Effector CD4-positive, alpha-beta T cell (primary cell): ENCODE results near the gene ATP2B3. TPM values are rescaled to one million over a fixed set of nuclear protein-coding genes. Genes with fewer than 3 reads are reported as not detected.

ENCODE experiments used
- DNase-seq: peaks from one replicate; pipeline ENCODE4 v3.0.0-alpha.2; 2020
- total RNA-seq: gene quantifications from one replicate; lab custom pipeline; 2026; lab: John Stamatoyannopoulos, UW

ATP2B3 gene
- not detected for total RNA-seq

DNA sequence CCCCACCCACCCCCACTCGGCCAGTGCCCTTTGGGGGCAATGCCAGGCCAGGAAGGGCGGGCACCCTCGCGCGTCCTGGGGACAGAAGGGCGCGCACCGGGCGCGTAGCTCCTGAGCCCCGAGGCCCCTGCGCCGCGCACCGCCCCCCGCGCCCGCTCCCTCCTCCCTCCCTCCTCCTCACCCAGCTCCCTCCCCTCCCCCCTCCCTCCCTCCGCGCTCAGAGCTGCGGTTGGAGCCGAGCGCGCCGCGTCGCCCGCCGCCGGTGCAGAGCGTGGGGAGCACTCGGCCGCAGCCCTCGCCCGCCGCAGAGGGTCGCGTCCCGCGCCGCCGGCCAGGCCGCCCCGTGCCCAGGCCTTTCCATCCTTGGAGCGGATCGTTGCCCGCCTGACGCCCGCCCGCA, at the start of gene ATP2B3:
Gene ATP2B3, plus strand, starts transcription at position 220 of the 400 bp plus-strand sequence. CDS start 18,606 bp downstream, outside the sequence.
- no peak for DNase-seq

DNA sequence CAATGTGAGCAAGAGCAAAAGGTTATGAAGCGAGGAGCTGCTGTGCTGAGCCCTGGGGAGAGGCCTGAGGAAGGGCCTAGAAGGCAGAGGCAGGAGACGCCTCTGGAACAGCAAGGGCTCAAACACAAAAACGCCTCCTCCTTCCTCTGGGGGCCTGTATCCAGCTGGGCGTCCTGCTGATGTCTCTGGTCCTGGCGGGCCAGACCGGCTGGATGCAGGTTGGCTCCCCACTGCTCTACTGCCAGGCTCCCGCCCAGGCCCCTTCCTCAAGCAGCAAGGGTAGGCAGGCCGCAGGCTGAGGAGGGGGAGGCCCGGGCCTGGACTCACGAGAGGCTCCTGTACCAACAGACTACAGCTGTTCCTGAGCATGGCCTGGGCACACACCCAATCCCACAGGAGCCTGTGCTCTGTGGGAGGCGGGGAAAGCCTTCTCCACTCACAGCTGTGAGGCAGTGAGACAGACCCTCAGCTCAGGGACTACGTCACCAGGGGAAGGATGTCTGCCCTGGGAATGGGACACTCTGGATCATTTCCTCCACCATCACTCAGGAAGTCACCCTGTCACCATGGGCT, 49.3 kb upstream of the ATP2B3 start:
- no peak for DNase-seq

DNA sequence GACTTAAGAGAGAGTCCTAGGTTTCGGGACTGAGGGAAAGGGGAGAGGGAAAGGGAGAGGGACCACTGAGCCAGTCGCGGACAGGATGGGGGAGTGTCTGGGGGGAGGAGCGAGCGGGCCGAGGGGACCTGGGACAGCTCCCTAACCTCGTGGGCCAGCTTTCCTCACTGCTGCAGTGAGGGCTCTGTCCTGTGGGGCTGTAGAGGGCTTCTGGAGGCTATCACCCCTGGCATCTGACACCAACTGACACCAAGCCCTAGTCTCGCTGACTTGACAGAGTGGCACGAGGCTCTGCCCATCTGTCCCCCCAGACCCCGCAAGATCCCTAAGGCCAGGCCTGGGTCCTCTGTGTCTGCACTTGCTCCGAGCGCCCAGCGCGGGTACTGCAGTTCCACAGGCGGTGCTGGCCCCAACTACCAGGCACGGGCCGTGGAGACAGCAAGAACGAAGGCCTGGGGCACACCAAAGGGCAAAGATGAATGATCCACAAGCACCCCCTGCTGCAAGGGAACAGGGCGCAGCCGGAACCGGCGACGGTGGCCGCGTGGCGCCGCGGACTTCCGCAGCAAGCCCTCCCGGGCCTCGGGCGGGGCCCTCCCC, 47.5 kb upstream of the ATP2B3 start:
- DNase-seq, result peak; percentile 32

DNA sequence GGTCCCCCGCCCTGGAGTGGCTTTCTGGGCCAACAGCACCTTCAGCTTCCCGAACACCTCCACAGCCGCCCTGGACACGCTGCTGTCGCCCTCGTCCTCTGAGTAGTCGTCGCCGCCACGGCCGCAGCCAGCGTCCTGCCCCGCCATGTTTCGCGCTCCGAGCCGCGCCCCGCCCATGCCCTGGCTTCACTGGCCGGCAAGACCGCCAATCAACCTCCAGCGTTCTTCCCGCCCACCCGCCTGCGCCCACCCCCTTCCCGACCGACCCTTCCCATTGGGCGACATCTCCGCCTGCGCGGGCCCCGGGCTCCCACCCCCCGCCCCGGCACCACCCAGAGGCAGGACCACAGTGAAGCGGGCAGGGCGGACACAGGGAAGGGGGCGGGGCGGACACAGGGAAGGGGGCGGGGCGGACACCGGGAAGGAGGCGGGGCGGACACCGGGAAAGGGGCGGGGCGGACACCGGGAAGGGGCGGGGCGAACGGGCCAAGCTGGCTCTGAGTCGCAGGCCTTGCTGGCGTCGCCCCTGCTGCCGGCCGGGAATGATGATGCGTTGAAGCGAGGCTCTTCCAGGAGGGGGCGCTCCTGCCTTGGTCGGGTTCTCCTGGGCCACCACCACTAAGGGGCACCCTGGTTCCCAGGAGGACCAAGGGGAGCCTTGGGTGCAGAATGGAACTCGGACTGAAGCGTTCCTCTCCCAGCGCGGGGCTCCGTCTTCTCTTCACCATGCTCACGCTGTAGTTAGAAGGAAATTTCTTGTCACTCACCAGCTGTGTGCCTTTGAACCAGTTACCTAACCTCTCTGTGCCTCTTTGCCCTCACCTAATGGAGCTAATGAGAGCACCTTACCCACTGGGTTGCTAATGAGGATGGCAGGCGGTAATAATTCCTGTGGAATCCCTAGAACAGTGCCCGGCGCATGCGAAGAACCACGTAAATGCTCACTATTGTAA, 46.8 kb upstream of the ATP2B3 start, which contains the start of gene HAUS7:
Gene HAUS7, minus strand, starts transcription at position 166 of the 953 bp plus-strand sequence. Its CDS starts 19 bp downstream, at position 147.
- DNase-seq, result peak; percentile 83

DNA sequence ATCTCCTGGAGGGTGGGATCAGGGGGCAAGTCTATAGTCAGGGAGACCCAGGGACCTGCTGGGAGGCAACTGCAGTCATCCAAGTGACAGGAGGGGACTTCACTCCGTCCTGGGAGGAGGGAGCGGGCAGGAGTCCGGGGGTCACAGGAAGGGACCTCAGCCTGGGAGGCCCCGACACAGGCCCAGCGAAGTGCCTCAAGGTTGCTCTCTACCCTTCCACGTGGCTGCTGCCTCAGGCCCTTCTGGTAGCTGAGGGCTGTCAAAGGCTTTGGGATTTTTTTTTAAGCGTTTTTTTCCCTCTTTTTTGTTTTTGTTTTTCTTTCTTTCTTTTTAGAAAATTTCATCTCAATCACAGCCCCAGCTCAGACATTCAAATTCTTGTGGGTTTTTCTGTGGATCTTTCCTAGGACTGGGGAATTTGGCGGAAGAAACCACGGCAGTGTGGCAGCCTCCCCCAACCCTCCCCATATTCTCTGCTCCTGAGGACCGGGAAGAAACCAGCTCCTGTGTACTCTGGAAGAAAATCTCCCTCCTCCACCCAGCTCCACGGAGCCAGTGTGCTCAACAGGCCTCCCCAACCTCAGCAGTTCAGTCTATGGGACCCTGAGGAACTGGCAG, 45.7 kb upstream of the ATP2B3 start:
- no peak for DNase-seq

DNA sequence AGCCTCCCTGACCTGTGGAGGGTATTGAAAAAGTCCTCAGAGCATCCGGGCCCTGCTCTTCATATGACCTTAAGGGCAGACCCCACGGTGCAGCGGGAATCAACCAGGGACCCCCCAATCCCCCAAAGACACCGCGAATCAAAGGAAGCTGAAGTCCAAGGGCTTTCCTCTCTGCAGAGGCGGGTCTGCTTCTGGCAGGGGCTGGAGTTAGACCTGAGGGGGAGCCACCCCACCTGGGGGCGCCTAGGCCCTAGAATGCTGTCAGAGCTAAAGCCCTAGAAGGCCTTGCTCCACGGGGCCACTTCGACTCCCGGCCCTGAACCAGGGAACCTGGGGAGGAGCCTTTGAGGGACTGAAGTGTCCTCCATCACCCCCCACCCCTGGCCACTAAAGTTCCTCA, 44.3 kb upstream of the ATP2B3 start:
- no peak for DNase-seq

DNA sequence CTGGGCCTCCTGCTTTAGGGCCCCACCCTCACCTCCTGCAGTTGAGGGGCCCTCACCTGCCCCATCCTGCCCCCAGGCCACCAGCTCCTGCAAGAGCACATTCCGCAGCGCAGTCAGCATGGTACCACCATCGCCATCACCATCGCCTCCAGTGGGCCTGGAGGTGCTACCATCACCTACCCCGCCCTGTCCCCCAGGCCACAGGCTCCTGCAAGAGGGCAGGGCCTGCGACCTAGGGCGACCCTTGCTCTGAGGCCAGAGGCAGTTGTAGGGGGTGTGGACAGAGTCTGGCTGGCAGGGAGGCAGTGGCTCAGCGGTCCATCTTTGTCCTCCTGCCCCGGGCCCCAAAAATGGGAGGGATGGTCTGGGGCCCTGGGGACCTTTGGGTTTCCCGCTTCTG, 43.2 kb upstream of the ATP2B3 start:
- no peak for DNase-seq

DNA sequence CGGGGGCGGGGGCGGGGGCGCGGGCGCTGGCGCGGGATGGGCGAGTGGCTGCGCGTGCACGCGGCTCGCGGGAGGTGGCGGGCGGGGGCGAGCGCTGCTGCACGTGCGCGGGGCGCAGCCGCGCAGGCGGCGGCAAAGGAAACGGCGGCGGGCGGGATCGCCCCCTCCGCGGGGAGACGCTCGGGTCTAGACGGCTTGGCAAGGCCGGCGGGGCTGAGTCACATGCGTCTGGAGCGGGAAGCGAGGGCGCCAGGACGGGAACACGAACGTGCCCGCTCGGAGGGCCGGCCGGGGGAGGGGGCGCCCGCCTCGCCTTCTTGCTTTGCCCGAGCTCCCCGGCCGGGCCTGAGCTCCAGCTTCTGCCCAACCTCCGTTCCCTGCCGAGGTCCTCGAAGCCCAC, 42.7 kb upstream of the ATP2B3 start:
- DNase-seq, result peak; percentile 42

DNA sequence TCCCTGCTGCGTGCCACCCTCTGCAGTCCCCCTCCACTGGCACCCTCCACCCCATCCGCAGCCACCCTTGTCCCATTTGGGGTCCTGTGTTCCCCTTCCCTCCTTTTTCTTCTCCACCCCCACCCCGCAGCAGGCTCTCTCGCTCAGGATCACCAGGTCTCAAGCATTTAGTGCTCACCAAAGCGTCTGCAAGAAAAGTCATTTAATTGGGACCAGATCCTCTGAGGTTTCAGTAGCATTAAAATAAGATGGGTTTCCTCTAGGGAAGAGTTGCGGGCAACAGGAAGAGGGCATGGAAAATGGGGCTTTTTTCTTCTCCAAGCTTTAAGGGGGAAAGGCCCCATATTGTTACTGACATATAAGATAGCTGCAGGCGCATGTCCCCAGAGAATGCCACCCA, 42.2 kb upstream of the ATP2B3 start:
- no peak for DNase-seq

DNA sequence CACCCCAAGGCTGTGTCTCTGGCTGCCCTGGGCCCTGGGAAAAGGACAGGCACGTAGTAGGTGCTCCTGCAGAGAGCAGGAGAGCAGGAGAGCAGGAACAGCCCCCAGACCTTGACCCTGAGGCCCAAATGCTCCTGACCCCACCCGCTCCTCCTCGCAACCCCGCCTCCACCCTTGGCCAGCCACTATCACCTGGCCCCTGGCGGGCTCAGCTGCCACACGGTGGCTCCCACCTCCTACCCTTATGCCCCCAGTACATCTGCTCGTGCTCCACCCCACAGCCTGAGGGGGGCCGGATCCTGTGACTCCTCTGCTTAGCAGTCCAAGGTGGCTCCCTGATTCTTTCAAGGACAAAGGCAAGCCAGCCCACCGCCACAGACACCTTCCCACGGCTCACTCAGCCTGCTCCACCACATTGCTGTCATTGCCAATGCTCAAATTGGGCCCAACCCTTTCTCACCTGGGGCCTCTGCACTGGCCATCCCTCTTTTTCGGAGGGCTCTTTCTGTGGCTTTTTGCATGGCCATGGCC, 41.6 kb upstream of the ATP2B3 start:
- no peak for DNase-seq

DNA sequence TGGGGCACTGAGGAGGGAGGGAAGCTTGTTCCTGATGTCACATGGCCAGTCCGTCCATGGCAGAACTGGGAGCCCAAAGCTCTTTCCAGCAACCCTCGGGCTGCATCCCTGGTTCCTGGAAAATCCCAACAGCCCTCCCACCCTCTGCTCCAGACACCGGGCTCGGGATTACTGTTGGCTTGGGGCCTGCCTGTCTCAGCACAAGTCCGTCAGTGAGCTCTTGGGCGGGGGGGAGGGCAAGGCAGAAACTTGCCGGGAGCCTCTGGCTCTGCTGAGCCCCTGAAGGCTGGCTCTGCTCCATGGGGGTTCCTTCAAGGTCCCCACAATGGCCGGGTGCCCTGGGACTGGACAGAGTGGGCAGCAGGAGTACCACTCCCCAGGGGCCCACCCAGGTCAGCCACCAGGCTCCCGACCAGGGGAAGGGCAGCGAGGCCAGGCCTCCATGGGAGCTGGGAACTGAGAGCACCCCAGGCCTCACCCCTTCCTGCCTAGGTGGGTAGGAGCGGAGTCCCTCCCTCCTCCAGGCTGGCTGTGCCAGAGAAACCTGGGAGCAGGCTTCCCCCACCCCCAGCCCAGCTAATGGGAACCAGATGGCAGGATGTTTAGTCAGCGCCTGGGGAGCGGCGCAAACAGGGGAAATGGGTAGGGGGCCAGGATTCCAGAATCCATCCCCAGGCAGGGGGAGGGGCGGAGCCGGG, 40.6 kb upstream of the ATP2B3 start:
- DNase-seq, result no peak

DNA sequence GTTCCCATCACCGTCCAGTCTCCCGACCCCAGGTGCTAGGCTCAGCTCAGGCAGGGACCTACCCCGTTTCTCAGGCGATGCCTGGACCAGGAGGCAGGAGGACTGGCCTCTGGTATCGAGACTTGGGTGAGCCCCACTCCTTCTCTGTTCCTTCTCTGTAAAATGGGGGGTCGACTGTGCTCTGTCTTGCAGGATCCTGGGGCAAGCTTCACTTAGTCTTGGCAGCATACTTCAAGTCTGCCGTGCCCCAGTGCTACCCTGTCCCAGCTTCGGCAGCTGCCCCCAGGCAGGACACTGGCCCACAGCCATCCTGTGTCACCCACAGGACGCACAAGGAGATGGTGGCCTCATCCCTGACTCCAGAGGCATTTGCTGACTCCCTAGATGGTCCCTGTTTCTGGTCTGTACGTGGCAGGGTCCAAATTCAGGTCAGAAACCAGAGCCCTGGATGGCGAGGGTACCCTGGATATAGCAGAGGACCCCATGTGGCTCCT, 40.0 kb upstream of the ATP2B3 start:
- no peak for DNase-seq

DNA sequence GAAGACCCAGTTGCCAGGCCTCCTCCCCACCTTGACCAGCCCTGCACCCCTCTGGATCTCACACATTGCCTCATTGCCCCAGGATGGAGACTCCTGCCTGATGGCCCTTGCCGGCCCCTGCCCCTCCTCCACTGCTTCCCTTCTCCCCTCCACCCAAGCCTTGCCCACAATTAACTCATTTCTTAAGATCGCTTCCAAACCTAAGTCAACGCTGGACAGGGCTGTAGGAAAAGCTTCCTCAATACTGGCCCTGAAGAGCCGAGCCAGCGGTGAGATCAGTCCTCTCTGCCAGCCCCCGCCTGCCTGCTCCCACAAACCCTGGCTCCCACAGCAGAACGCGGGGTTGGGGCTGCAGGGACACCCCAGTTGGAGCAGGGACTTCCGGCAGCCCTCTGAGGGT, 39.5 kb upstream of the ATP2B3 start:
- no peak for DNase-seq

DNA sequence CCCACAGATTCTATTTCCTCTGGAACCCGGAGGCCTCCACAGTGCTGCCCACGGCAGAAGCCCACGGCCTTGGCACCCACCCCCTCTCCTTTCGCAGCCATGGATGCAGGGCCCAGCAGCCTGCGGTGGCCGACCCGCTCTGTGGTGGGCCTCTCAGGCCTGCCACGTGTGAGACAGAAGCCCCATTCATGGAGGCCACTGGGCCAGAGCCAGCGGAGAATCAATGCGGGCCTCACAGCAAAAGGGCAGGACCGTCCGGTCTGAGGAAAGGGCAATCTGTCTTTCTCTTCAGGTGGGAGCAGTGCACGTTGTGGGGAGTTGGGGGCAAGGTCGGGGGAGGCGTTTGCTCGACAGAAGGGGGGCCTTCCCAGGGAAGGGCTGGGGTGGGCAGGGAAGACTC, 38.7 kb upstream of the ATP2B3 start:
- no peak for DNase-seq

DNA sequence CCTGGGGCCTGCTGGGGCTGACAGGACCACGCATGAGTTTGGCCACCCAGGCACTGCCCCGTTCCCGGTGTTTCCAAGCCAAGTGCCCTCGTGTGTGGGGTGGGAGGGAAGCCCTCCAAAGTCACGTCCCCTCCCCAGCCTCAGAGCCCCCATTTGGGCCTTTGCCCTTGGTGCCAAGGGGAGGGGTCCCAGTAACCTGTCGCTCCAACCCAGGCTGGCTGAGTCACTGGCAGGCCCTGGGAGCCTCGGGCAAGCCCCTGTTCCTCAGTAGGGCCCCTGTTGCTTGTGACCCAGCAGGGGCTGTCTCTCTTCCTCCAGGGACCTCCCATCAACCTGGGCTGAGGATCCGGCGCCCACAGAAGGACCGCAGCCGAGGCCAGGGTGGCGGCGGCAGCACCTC, 36.4 kb upstream of the ATP2B3 start:
- no peak for DNase-seq

DNA sequence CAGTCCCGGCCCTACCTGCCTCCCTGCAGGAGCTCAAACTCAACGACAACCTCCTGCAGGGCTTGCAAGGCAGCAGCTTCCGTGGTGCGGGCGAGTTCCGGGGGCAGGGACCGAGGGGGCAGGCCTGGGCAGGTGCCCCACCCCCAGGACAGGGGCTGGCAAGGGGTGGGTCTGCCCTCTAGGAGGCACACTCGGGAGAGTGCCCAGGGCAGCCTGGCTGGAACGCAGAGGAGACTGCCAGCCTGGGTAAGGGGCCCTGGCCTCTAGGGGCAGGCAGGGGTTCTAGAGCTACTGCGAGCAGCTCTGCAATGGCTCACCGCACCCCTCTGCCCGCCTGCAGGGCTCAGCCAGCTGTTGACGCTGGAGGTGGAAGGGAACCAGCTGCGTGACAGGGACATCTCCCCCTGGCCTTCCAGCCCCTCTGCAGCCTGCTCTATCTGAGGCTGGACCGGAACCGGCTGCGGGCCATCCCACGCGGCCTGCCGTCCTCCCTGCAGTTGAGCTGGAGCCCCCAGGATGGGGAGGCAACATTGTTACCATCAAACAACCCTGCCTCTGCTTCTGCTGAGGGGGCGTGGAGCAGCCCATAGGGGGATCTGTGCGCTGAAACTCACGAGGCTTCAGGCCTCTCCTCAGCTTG, 34.9 kb upstream of the ATP2B3 start:
- DNase-seq, result no peak

DNA sequence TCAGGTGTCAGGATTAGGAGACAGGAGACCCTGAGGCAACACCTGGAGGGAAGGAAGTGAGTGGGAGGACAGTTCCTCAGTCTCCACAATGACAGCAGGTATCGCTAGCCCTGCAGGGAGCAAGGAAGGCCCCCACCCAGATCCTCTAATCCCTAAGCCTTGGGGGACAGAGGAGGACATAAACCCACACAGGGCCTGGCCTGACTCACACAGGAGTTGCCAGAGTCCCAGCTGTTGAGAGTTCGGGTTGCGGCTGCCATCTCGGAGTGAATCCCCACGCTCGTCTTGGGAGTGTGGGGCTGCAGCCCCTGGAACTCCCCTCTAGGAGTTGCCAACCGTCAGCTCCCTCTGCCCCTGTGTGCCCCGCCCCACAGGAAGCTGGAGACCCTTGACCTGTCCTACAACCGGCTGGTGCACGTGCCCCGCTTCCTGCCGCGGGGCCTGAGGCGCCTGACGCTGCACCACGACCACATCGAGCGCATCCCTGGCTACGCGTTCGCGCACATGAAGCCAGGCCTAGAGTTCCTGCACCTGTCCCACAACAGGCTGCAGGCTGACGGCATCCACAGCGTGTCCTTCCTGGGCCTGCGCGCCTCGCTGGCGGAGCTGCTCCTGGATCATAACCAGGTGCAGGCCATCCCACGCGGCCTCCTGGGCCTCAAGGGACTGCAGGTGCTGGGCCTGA, 31.9 kb upstream of the ATP2B3 start:
- no peak for DNase-seq

DNA sequence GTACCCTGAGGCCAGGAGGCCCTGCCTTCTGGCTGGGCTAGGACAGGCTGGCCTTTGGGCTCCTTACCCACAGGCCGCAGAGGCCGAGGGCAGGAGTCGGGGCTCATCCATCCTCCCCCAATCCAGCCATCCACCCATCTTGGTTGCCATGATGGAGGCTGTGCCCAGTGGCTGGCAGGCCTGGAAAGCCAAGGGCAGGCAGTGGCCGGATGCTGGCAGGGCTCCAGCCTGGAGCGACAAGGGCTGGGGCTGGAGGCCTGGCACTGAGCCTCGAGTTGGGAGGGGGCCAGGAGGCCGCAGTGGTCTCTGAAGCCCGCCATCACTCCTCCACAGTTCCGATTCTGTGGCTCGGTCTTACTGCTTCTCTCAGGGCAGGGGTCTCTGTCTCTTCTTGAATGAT, 31.3 kb upstream of the ATP2B3 start:
- no peak for DNase-seq

DNA sequence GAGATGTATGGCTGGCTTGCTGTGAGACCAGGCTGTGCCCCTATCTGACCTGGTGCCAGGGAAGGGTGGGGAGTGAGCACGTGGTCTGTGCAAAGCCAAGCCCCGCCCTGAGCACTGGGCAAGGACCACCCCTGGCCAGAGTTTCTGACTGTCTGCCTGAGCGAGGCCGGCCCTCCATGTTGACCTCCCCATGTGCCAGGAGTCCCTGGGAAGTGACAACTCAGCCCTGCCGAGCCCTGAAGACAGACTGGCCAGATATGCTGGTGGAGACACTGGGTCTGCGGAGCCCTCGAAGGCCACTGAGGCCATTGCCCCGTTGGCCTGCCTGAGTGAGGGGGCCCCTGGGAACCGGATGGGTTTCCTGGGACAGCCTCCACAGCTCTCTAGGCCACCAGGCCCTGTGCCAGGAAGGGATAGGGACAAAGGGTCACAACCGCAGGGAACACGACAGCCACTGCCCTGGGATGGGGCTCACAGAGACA, 29.8 kb upstream of the ATP2B3 start:
- no peak for DNase-seq

DNA sequence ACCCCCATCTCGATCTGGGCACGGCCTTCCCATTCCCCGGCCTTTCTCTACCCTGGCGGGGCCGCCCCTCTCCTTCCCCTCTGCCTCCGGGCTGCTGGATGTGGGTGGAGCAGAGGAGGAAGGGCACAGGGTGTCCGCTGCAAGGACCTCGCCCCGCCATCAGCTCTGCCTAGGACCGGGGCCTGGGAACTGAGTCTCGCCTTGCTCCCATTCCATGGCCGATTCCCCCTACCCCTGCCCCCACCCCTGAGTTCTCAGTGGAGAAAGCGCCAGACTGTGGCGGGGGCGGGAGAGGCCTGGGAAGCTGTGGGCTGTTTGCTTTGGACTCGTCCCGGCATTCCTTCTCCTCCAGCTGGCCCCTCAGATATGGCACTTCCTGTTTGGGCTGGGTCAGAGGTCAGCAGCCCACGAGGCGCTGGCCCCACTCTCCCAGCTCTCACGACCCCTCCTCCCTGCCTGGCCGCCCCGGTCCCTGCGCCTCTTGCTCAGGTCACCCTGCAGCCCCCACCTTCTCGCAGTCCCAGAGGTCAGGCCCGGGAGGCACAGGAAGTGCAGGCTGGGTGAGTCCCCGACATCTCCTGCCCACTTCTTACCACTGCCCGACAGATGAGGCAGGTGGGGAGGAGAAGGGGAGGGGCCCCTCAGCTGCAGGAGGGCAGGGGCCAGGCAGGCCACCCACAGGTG, 29.1 kb upstream of the ATP2B3 start:
- DNase-seq, result no peak
